Middle frontal gyrus (tissue), 1 donor: Measurements from ENCODE around the gene HCN2.

Experiments
- DNase-seq: peaks from one replicate; pipeline ENCODE4 v3.0.0-alpha.2; 2015; ENCODE audit warnings: low spot score; ENCODE audit errors: extremely low spot score

The HCN2 gene

GRCh38 chr19:589693-590395 lies at the start of gene HCN2:
Gene HCN2, plus strand, starts transcription at chr19:589881. Its CDS starts 65 bp downstream, at chr19:589946.
- no peak for DNase-seq

- no peak for DNase-seq
Measured at GRCh38 chr19:540867-541637, 48.6 kb upstream of the HCN2 start.

- DNase-seq = no peak
Measured at GRCh38 chr19:541699-542098, 48.0 kb upstream of the HCN2 start.

GRCh38 chr19:542173-542866 lies 47.4 kb upstream of the HCN2 start:
- no peak for DNase-seq

- no peak for DNase-seq
Measured at GRCh38 chr19:543910-544608, 45.6 kb upstream of the HCN2 start, which contains the start of gene GZMM. Gene GZMM, plus strand, starts transcription at chr19:544053. Its CDS starts 19 bp downstream, at chr19:544072.

- no peak for DNase-seq
Measured at GRCh38 chr19:547117-547516, 42.6 kb upstream of the HCN2 start.

- DNase-seq = no peak
Measured at GRCh38 chr19:547836-548720, 41.6 kb upstream of the HCN2 start.

- DNase-seq = no peak
Measured at GRCh38 chr19:548886-549830, 40.5 kb upstream of the HCN2 start.

- no peak for DNase-seq
Measured at GRCh38 chr19:554817-555216, 34.9 kb upstream of the HCN2 start.

GRCh38 chr19:555474-555808 lies 34.2 kb upstream of the HCN2 start:
- no peak for DNase-seq

- DNase-seq = no peak
Measured at GRCh38 chr19:556611-557382, 32.9 kb upstream of the HCN2 start.

- DNase-seq = no peak
Measured at GRCh38 chr19:558770-559439, 30.8 kb upstream of the HCN2 start.

- DNase-seq = no peak
Measured at GRCh38 chr19:560121-560520, 29.6 kb upstream of the HCN2 start.

- no peak for DNase-seq
Measured at GRCh38 chr19:566403-566802, 23.3 kb upstream of the HCN2 start.

- no peak for DNase-seq
Measured at GRCh38 chr19:566844-567243, 22.8 kb upstream of the HCN2 start.

- DNase-seq = no peak
Measured at GRCh38 chr19:567296-567900, 22.3 kb upstream of the HCN2 start.

GRCh38 chr19:570251-570686 lies 19.4 kb upstream of the HCN2 start:
- no peak for DNase-seq
